Chondrocyte (in vitro differentiated cells): ENCODE data around the gene ARHGEF2. TPM values are rescaled to one million over a fixed set of nuclear protein-coding genes. Genes with fewer than 3 reads are reported as not detected.
A peak's percentile ranks its signal among the peaks of the same experiment; 100 is the strongest.

Experiments used
- DNase-seq: peaks from one replicate; pipeline ENCODE4 v3.0.0; 2021; ENCODE audit warnings: mixed read lengths, low spot score
- H3K27ac Mint-ChIP-seq: one replicate; pipeline ENCODE4 v1.8.0; 2021; ENCODE audit warnings: mild to moderate bottlenecking, moderate library complexity, mixed read lengths; ENCODE audit not compliant: unreplicated experiment
- H3K27me3 Mint-ChIP-seq: 2 replicates; pipeline ENCODE4 v1.8.0; 2021; ENCODE audit warnings: low read depth, mixed read lengths
- H3K36me3 Mint-ChIP-seq: 2 replicates; pipeline ENCODE4 v1.8.0; 2021; ENCODE audit warnings: low read depth, mixed read lengths
- H3K4me1 Mint-ChIP-seq: 2 replicates; pipeline ENCODE4 v1.8.0; 2021; ENCODE audit warnings: low read depth, mild to moderate bottlenecking, mixed read lengths
- H3K4me3 Mint-ChIP-seq: one replicate; pipeline ENCODE4 v1.8.0; 2021; ENCODE audit warnings: mild to moderate bottlenecking, moderate library complexity, mixed read lengths; ENCODE audit not compliant: unreplicated experiment
- H3K9me3 Mint-ChIP-seq: 2 replicates; pipeline ENCODE4 v1.8.0; 2021; ENCODE audit warnings: low read depth, mixed read lengths
- CTCF ChIP-seq: fragments of 200-600 bp; sonication (generic); IDR thresholded peaks from 2 replicates; pipeline ENCODE4 v1.5.0; 2021; ENCODE audit warnings: antibody characterized with exemption, mild to moderate bottlenecking, moderate library complexity
- total RNA-seq: library from RNA; stranded (reverse); gene quantifications from 3 replicates; pipeline ENCODE4 v1.2.1, GENCODE V29; 2021

The ARHGEF2 gene
- total RNA-seq, 1 donor from 2014 or later = 203 TPM

GRCh38 chr1:155968051-155968400 is 10.3 kb downstream of the ARHGEF2 start:
- H3K27ac Mint-ChIP-seq = peak overlapping the region; percentile 49
- no peak for TF ChIP-seq CTCF
- no peak for DNase-seq
- H3K9me3 Mint-ChIP-seq = no peaks in the 10 kb centered on the region
- H3K4me3 Mint-ChIP-seq = no peak overlapping the region
- peaks cover 40% of the 10 kb centered on the region for H3K36me3 Mint-ChIP-seq
- H3K27me3 Mint-ChIP-seq = no peaks in the 10 kb centered on the region
- peaks cover 60% of the 10 kb centered on the region for H3K4me1 Mint-ChIP-seq

- H3K27me3 Mint-ChIP-seq = no peaks in the 10 kb centered on the region
- peak overlapping the region; percentile 49 for H3K27ac Mint-ChIP-seq
- no peak for DNase-seq
- no peak for TF ChIP-seq CTCF
- no peaks in the 10 kb centered on the region for H3K9me3 Mint-ChIP-seq
- H3K4me3 Mint-ChIP-seq = no peak overlapping the region
- H3K36me3 Mint-ChIP-seq = peaks cover 41% of the 10 kb centered on the region
- peaks cover 60% of the 10 kb centered on the region for H3K4me1 Mint-ChIP-seq
Measured at GRCh38 chr1:155967341-155968050, 10.9 kb downstream of the ARHGEF2 start.

- no peak for DNase-seq
- Mint-ChIP-seq H3K36me3 (peaks cover 46% of the 10 kb centered on the region), H3K4me3 (no peak overlapping the region), H3K27ac (peak overlapping the region; percentile 51), H3K4me1 (peaks cover 61% of the 10 kb centered on the region), H3K27me3 (no peaks in the 10 kb centered on the region), H3K9me3 (no peaks in the 10 kb centered on the region)
- no peak for TF ChIP-seq CTCF
Measured at GRCh38 chr1:155966750-155967149, 11.6 kb downstream of the ARHGEF2 start.

GRCh38 chr1:155966135-155966534 is 12.2 kb downstream of the ARHGEF2 start:
- Mint-ChIP-seq H3K4me3 (no peak overlapping the region), H3K9me3 (no peaks in the 10 kb centered on the region), H3K27ac (peak overlapping the region; percentile 61), H3K4me1 (peaks cover 61% of the 10 kb centered on the region), H3K27me3 (no peaks in the 10 kb centered on the region), H3K36me3 (peaks cover 50% of the 10 kb centered on the region)
- DNase-seq = no peak
- peak; percentile 39 for TF ChIP-seq CTCF

- no peak for DNase-seq
- Mint-ChIP-seq H3K4me1 (peaks cover 56% of the 10 kb centered on the region), H3K27me3 (no peaks in the 10 kb centered on the region), H3K36me3 (peaks cover 55% of the 10 kb centered on the region), H3K4me3 (no peak overlapping the region), H3K27ac (peak overlapping the region; percentile 4), H3K9me3 (no peaks in the 10 kb centered on the region)
- TF ChIP-seq CTCF = no peak
Measured at GRCh38 chr1:155964193-155964592, 14.2 kb downstream of the ARHGEF2 start.
